ENCODE data around the gene DNM3. TPM values are rescaled to one million over a fixed set of nuclear protein-coding genes. Genes with fewer than 3 reads are reported as not detected.

DNM3 gene
- polyA plus RNA-seq, 3 donors, result 4.1 to 6.3 (median 4.4) TPM

DNA sequence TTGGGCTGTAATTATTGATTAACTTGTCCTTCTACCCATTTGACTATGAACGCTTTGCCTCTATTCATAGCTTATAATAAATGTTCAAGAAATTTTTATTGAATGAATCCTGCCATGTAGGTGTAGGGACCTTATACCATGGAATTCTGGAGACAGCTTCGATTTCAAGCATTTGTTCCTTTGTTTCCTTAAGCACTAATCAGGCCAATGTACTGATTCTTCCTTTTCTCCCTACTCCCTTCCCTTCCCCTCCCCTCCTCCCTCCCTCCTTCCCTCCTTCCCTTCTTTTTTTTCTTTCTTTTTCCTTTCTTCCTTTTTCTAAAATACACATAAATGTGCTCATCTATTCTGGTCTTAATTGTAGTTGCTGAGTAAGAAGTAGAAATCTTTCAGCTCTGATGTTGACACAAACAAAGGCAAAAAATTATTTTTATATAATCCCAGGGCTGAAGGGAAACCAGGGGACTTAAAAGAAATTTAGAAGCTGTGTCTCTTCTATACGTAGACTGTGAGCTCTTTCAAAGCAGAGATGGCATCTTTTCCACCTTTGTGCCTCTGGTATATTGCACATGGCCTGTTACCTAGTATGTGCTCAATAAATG lies 24.9 kb upstream of the DNM3 start:
- DNase-seq, result no peak

DNA sequence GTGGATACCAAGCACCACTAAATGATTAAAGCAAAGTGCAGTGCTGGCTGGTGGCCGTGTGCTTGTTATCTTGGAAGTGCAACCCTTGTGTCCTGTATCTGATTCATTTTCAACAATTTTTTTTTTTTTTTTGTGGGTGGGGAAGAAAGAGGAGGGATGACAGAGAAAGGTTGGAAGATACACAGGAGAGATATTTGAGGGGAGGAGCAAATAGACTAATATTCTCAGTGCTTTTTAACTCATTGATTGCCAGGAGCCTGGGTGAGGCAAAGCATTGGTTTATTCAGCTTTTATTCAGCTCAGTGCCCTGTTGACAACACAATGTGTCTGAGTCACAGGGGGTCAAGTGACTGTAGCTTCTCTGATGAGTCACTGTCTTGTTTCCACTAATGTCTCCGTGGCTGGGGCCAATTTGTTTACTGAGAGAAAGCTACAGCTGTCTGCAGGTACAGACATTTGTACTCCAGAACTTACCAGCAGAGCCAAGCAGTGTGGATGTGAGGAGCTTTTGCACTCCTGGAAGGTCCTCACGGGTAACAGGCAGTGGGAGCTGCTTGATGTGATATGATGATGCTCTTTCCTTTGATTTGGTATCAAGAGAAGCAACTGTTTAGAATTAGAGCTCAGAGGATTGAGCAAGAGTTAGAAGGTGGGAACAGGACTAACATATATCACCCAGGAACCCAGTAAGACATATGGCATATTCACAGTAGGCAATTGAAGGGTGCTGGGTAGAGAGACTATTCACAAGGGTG lies 23.6 kb upstream of the DNM3 start:
- no peak for DNase-seq

DNA sequence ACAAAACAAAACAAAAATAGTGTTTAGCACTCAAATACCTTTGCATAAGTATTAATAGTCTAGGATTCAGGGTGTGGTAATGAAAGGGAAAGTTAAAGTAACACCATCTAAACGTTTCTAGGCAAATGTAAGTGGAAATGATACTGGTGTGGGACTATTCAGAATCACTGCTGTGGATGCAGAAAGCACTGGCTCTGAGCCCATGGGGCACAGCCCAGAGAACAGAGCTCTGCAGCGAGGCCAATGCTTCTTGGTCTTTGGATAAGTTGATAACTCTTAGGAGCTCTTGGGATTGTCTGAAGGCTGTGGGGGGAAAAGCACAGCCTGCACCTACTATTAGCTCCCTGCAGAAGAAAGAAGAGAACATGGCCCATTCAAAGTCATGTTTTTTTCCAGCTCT lies 21.4 kb upstream of the DNM3 start:
- no peak for DNase-seq

DNA sequence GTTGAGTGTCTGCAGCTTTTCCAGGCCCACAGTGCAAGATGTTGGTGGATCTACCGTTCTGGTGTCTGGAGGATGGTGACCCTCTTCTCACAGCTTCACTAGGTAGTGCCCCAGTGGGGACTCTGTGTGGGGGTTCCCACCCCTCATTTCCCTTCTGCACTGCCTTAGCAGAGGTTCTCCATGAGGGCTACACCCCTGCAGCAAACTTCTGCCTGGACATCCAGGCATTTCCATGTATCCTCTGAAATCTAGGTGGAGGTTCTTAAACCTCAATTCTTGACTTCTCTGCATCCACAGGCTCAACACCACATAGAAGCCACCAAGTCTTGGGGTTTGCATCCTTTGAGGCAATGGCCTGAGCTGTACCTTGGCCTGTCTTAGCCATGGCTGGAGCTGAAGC lies 14.3 kb upstream of the DNM3 start:
- DNase-seq, result no peak

DNA sequence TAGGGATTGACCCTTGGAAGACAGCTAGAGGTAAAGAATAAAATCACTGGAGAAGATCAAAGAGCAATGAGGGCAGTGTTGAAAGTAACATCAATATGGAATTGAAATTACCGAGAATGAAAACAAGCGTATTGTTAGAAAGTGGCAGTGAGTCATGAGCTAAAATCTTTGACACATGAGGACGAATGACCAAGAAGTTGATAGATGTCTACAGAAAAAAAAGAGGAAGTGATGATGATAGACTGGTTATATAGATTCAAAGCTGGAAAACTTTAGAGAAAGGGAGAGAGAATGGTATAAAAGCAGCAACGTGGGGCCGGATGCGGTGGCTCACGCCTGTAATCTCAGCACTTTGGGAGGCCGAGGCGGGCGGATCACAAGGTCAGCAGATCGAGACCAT lies 12.5 kb upstream of the DNM3 start:
- no peak for DNase-seq

DNA sequence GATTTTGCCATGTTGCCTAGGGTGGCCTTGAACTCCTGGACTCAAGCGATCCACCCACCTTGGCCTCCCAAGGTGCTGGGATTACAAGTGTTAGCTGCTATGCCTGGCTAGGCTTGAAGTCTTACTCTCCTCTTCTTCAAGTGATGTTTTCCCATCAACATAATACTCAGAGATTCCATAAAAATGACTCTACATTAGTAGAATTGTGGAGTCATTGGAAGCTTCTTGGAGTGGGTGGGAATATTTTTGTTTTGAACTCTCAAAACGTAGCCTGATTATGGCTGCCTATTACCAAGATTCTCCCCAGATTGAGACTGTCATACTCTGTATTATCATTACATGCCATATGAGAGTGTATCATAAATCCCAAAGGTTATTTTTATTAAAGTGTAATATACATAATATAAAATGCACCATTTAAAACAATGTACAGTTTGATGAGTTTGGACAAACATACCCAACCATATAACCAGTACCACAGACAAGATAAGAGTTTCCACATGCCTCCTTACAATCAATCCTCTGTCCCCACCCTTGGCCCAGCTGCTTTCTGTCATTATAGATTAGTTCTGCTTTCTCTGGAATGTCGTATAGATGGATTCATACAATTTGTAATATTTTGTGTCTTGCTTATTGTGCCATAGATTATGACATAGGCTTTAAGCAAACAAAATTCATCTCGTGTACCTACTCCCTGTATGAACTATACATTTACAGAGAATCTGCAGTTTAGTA lies 8.0 kb upstream of the DNM3 start:
- DNase-seq, result no peak

DNA sequence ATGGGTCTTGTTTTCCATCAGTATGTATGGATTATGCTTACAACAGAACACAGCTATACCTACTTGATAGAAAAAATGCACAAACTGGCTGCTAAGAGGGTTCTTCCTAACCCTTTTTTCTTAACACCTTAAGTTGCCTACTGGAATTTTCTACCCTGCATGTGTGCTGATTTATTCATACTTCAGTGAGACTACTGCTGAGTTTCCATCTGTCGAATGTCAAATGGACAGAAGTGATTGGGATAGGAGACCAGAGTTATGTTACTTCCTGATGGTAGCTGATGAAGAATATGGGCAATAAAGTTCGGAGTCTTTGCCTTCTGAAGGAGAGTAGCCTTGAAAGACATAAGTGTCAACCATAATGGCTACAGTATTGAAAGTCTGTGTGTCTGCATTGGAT lies 6.5 kb upstream of the DNM3 start:
- DNase-seq, result no peak

DNA sequence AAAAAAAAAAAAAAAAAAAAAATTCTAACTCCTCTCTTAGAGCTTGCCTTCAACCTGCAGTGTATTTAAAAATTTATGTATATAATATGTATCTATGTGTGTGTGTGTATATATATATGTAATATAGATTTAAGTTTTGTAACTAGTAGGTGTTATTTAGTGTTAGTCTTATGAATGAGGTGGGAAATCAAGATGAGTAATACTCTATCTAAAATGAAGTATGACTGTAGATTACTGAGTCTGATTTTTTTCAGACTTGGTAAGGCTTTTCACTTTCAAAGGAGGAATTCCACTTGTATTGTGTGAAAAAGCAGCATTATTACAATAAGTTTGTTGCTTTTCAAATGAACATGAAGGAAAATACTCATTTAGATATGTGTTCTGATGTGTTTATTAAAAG lies 5.4 kb upstream of the DNM3 start:
- DNase-seq, result no peak

DNA sequence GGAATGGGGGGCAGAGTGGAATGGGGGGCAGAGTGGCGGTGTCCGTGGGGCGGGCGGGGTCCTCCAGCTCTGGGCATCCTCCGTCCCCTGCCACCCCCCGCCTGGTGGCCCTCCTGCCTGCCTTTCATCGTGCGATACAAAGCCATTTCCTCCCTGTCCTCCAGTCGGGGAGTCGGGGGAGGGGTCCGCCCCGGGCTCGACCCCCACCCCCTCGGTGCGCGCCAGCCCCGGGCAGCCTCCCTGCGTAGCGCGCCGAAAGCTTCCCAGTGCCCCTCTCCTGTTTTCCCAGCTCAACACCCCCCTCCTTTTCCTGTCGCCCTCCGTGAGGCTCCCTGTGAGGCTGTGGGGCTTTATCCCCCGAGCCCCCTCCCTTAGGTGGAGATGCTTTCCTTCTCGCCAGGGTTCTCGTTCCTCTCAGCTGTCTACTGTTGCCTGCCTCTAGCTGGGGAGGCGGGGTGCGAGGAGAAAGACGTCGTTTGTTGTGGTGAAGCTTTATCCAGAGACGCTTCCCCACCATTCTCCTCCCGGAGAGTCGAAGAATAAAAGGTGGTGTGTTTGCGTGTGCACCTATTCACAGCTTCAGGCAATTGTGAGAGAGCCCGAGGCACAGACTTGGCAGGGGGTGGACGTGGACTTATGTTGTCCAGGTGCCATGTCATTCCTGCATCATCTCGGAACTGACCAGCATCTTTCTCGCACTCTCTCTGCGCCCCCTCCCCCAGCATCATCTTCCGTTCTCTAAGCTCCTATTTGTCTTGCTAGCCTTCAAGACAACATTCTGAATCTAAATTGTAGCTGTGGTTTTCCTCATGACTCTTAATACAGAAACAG lies 848 bp downstream of the DNM3 start:
- DNase-seq, result no peak

DNA sequence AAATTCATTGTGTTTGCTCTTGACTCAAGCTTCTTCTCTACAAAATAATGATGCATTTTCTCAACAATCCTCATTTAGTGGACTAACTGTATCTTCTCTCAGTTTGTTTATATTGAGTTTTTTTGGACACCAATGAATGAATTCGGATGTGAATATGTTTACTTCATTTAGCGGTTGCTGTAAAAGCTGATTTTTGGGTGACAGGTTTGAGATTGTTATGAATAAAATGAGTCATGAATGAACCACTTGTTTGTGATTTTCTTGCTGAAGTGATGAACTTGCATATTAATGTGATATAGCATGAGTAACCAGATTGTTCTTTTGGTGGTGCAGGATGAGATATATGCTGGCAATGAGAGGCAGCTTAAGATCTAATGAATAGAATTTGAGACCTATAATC lies 3.1 kb downstream of the DNM3 start:
- no peak for DNase-seq

DNA sequence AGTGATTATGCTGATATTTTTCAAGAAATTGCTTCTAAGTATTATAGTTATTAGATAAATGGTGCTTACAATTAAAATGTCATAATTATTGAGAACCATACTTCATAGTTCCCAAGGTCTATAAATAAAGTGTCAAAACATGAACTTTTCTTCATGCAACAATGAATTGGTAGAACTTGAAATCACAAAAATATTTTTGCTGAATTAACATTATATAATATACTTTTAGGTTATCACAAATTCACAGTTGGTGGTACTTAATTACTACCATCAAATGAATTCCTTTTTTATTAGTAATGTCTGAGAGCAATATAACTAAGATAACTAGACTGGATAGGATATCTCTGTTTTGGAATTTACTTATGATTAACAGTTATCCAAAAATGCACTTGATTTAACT lies 4.7 kb downstream of the DNM3 start:
- DNase-seq, result no peak

DNA sequence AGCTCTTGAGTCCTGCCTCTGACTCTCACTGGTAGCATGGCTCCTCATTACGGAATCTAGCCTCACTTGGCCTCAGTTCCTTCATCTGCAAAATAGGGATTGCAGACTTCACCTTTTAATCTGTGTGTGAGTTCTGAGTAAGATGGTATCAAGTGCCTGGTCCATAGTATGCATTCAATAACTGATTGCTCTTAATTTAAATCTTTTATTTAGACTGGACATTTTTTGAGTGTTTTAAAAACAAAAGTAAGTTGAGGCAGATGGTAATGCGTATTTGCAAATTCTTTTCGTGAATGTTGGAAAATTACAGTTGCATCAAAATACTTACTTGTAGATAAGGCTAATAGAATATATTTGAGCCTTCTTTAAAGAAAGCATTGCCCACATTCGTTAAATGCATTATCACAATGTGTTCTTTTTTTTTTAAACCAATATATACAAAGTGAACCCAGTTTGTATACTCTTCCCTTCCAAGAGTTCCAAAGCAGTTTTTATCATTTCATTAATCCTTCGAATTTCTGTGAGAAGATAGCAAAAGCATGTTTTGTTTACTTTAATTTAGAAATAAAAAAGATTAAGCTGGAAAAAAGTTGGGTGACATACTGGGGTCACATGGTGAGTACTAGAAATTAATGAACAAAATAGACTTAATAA lies 8.1 kb downstream of the DNM3 start:
- DNase-seq, result no peak

DNA sequence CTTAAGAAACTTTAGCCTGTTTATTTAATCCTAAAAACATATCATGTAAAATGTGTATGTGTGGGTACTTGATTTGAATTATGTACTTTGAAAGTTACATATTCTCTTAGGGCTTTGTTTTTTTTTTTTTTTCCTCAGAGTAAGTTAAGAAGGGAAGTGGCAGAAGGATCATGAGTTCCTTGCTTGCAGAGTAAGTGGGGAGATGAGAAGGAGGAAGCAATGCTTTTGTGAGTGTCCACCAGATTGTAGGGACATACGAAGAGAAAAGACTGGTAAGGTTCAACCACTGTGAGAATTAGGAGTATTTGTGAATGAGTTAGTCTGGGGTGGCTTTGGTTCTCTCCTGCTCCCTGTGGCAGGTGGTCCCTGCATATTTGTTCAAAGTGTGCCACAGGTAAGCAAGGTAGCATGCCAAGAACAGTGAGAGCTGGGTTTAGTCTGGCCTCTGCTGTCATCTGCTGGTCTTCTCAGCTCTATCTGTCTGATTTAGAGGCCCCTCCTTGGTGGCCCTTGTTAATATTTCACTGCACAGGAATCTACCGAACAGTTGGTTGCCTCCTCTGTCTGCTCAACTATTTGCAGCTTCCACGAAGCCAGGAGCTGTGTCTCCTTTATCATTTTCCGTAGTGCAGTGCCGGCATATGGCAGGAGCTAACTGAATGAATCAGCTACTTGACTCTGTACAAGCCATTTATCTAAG lies 9.5 kb downstream of the DNM3 start:
- DNase-seq, result no peak

DNA sequence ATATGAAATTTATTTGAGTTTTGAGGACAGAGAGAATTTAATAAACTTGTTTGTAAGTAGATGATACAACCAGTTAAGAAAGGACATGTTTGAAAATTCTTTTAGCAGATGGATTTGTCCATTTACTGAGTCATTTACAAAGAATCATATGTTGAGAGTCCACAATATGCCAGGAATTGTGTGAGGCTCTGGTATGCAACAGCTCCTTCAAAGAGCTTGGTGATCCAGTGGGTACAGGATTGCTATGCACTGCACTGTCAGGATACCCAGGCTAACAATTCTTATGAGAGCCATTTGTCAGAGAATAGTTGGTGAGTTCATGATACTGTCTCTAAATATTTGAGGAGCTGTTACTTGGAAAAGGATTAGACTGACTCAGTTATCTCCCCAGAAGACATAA lies 11.0 kb downstream of the DNM3 start:
- no peak for DNase-seq

DNA sequence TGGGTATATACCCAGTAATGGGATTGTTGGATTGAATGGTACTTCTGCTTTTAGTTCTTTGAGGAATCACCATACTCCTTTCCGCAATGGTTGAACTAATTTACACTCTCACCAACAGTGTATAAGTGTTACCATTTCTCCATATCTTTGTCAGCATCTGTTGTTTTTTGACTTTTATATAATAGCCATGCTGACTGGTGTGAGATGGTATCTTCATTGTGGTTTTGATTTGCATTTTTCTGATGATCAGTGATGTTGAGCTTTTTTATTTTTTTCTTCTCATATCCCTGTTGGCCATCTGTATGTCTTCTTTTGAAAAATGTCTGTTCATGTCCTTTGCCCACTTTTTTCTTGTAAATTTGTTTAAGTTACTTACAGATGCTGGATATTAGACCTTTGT lies 14.1 kb downstream of the DNM3 start:
- DNase-seq, result no peak

DNA sequence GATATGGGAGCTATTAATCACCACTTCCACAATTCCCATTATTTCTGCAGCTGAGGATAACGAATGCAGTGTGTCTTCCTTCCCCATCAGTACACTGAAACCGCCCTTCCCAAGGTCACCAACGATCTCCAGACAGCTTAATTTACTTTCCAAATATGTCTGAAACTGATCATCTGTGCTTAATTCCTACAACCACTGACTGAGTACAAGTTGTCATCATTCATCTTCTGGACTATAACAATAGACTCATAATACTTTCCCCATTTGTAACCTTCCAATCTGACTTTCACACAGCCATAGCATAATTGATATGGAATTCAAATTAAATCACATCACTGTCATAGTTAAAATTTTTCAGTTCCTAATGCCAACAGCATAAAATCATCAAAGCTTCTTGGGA lies 17.4 kb downstream of the DNM3 start:
- no peak for DNase-seq

DNA sequence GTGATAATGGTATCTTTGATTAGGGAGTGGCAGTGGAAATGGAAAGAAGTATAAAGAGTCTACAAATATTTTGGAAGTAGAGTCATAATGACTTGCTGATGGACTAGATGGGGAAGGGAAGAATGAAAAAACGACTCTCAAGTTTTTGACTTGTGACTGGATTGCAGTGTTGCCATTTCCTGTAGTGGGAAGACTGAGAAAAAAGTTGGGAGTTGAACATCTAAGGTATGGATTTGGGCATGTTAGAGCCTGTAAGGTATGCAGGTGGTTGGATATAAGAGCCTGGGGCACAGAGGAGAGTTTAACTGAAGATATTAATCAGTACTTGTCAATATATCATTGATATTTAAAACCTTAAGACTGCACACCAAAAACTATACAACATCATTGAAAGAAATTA lies 19.4 kb downstream of the DNM3 start:
- no peak for DNase-seq

DNA sequence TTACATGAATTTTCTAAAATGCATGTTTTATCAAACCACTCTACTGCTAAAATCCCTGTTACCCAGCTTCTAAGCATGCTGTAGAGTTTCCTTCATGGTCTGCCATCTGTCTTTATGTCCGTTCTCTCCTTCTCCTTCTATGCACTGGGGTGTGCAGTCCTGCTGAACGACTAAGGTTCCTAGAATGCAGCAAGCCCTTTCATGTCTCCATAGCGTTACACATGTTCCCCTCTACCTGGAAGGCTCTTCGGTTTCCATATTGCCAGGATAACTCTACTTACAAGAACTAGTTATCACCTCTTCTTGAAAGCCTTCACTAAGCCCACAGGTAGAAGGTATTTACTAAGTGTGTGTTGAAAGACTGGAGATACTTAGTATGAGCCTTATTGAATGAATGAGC lies 22.2 kb downstream of the DNM3 start:
- DNase-seq, result no peak

DNA sequence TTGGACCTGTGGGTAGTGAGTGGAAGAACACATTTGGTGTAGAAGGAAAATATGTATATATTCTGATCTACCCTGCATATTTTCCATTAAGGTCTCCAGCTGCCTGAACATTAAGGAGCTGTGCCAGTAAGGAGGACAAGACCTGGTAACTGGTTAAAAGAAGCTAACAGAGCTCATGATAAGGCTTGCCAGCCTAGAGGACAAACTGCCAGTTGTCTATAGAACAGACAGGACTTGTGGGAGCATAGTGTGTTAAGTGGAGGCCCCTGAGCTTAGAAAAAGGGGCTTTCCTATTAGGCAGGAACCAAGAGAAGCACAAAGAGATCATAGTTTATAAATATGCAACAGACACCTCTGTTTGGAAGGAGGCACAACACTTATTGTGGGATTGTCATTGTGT lies 23.0 kb downstream of the DNM3 start:
- DNase-seq, result no peak

DNA sequence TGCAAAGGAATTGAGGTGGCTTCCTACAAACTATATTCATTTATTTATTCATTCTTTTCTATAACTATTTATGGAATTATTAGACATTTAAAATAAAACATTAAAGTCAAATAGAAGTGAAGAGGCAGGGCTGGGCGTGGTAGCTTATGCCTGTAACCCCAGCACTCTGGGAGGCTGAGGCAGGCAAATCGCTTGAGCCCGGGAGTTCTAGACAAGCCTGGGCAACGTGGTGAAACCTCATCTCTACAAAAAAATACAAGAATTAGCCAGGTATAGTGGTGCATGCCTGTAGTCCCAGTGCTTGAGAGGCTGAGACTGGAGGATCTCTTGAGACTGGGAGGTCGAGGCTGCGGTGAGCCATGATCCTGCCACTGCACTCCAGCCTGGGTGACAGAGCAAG lies 23.8 kb downstream of the DNM3 start:
- DNase-seq, result no peak

DNA sequence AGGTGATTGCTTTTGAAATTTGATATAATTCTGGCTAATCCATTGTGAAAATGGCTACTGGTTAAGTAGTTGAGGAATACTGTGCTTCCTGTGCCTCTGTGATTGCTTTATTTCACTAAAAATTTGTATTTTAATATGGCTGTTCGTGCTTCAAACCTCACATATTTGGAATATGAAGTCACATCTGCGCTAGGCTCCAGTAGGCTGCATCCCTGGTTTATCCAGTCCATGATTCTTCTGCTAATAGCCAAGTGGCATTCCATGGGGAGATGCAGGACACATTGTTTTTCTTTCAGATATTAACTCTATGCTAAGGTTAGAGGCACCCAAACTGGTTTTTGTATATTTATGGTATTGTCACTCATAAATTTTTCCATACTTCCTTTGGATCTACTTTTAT lies 25.9 kb downstream of the DNM3 start:
- DNase-seq, result no peak

All from renal pelvis (tissue), 4 donors.